MCF 10A (cell line): ENCODE results near the gene MAP3K8. TPM values are rescaled to one million over a fixed set of nuclear protein-coding genes. Genes with fewer than 3 reads are reported as not detected.
"Not testable (repeated sequence)": the region's sequence is repeated elsewhere in the genome, so short reads cannot be mapped to it uniquely, and the experiment has no call there.

Source experiments
- BruUV-seq: library from RNA; stranded (reverse); fragments of 400-500 nt; replicated peaks from 2 replicates; lab custom pipeline; 2021; lab: Mats Ljungman, UMichigan
- CTCF ChIA-PET: fragments of 300-600 bp; sonication (Branson Sonifier 250); formaldehyde crosslinking; extraction: SDS; loops from one replicate; lab custom pipeline; 2021; ENCODE audit warnings: antibody characterized with exemption, inconsistent platforms; lab: Yijun Ruan, JAX
- POLR2A ChIA-PET: fragments of 300-600, 350-650 bp; sonication (Branson Sonifier 250); formaldehyde crosslinking; extraction: SDS; loops from one replicate; lab custom pipeline; 2020; ENCODE audit warnings: antibody characterized with exemption, inconsistent platforms; lab: Yijun Ruan, JAX
- DNase-seq: peaks from one replicate; pipeline ENCODE4 v3.0.0-alpha.2; 2018; ENCODE audit not compliant: unreplicated experiment
- H3K27ac Mint-ChIP-seq: one replicate; pipeline ENCODE4 v1.8.0; 2022; ENCODE audit warnings: mild to moderate bottlenecking, low read depth, mixed read lengths; ENCODE audit not compliant: unreplicated experiment
- H3K27me3 Mint-ChIP-seq: one replicate; pipeline ENCODE4 v1.8.0; 2022; ENCODE audit warnings: mixed read lengths; ENCODE audit not compliant: insufficient read depth, unreplicated experiment
- H3K36me3 Mint-ChIP-seq: one replicate; pipeline ENCODE4 v1.8.0; 2022; ENCODE audit warnings: mild to moderate bottlenecking, moderate library complexity, mixed read lengths; ENCODE audit not compliant: insufficient read depth, unreplicated experiment
- H3K4me1 Mint-ChIP-seq: one replicate; pipeline ENCODE4 v1.8.0; 2022; ENCODE audit warnings: mixed read lengths; ENCODE audit not compliant: insufficient read depth, unreplicated experiment
- H3K4me3 Mint-ChIP-seq: one replicate; pipeline ENCODE4 v1.8.0; 2022; ENCODE audit warnings: mild to moderate bottlenecking, moderate library complexity, mixed read lengths; ENCODE audit not compliant: unreplicated experiment
- H3K9me3 Mint-ChIP-seq: one replicate; pipeline ENCODE4 v1.8.0; 2022; ENCODE audit warnings: mixed read lengths; ENCODE audit not compliant: unreplicated experiment
- intact Hi-C: fragments of 100-400 bp; cut with micrococcal nuclease; formaldehyde crosslinking; loops from 2 replicates; pipeline ENCODE4 v1.14.1; 2022
- total RNA-seq: library from RNA; stranded (reverse); gene quantifications from 2 replicates; pipeline ENCODE4 v1.2.3, GENCODE V29; 2022
- TF ChIP-seq, protein P1 (sequence below): fragments of 200-600 bp; IDR thresholded peaks from one replicate; pipeline ENCODE4 v1.8.0; 2022; ENCODE audit warnings: antibody characterized with exemption, mild to moderate bottlenecking; ENCODE audit not compliant: unreplicated experiment

The MAP3K8 gene
- total RNA-seq, 1 experiment from 2014 or later = 1.5 TPM

- Mint-ChIP-seq H3K9me3 (no peaks in the 10 kb centered on the region), H3K4me3 (no peak overlapping the region), H3K36me3 (peaks cover 14% of the 10 kb centered on the region), H3K27ac (no peak overlapping the region), H3K27me3 (no peaks in the 10 kb centered on the region), H3K4me1 (peaks cover 12% of the 10 kb centered on the region)
- BruUV-seq = no TSS peak
- intact Hi-C loops = no loop called here
- CTCF ChIA-PET = no interaction called here
- TF ChIP-seq, protein P1, sequence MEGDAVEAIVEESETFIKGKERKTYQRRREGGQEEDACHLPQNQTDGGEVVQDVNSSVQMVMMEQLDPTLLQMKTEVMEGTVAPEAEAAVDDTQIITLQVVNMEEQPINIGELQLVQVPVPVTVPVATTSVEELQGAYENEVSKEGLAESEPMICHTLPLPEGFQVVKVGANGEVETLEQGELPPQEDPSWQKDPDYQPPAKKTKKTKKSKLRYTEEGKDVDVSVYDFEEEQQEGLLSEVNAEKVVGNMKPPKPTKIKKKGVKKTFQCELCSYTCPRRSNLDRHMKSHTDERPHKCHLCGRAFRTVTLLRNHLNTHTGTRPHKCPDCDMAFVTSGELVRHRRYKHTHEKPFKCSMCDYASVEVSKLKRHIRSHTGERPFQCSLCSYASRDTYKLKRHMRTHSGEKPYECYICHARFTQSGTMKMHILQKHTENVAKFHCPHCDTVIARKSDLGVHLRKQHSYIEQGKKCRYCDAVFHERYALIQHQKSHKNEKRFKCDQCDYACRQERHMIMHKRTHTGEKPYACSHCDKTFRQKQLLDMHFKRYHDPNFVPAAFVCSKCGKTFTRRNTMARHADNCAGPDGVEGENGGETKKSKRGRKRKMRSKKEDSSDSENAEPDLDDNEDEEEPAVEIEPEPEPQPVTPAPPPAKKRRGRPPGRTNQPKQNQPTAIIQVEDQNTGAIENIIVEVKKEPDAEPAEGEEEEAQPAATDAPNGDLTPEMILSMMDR = no peak
- DNase-seq = no peak
- POLR2A ChIA-PET = no interaction called here
These were observed 33.8 kb downstream of the MAP3K8 start for GRCh38 chr10:30467651-30468338.

DNA sequence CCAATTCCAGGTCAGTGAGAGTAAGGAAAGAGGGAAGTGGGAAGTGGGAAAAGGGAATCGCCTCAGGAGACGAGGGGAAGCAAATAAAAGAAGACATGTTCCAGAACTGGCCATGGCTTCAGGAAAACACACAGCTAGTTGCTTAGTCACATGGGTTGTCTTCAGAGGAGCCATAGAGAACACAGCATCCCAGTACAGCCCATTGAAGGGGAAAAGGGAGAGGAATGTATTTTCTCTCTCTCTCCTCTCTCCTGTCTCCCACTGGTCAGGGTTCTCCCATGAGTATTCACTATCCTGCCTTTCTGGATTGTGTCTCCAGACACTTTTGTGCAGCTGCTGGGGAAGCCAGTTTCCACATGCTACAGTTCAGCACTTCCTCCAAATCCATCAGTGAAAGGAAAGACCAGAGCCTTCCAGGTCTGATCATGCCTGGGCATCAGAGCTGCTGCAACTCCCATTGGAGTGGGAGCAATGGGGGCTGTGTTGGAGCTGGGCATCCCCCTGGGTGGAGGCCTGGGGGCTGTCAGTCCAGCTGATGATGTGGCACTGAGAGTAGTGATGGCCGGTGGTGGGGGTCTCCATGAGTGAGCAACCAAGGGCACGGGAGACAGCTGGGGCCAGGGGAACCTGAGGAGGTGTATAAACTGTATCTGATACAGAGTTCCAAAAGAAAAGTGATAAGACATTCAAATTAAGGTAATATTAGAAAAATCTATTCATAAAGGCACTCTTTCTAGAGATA is 38.6 kb downstream of the MAP3K8 start:
- no TSS peak for BruUV-seq
- ChIA-PET POLR2A (interaction anchor here (0.7 to 0.8 kb wide), 2 partner anchors 59 to 82 kb away, joined by 3 to 4 read pairs; no protein-coding TSS in a partner anchor), CTCF (interaction anchor here (0.5 to 0.6 kb wide), 2 partner anchors 8 to 36 kb away, joined by 3 to 4 read pairs; no protein-coding TSS in a partner anchor)
- TF ChIP-seq, protein P1 = no peak
- Mint-ChIP-seq H3K4me1 (no peaks in the 10 kb centered on the region), H3K27me3 (no peaks in the 10 kb centered on the region), H3K27ac (no peak overlapping the region), H3K4me3 (no peak overlapping the region), H3K9me3 (no peaks in the 10 kb centered on the region), H3K36me3 (peaks cover 6% of the 10 kb centered on the region)
- DNase-seq = no peak
- intact Hi-C loops = no loop called here

DNA sequence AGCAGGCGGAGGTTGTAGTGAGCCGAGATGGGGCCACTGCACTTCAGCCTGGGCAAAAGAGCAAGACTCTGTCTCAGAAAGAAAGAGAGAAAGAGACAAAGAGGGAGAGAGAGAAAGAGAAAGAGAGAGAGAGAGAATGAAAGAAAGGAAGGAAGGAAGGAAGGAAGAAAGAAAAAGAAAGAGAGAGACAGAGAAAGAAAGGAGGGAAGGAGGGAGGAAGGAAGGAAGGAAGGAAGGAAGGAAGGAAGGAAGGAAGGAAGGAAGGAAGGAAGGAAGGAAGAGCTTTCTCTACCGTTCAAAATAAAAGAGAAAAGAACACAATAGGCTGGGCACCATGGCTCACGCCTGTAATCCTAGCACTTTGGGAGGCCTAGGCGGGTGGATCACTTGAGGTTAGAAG is 41.5 kb downstream of the MAP3K8 start:
- H3K4me1 Mint-ChIP-seq, H3K4me3 Mint-ChIP-seq, H3K27me3 Mint-ChIP-seq, intact Hi-C loops, BruUV-seq, CTCF ChIA-PET, H3K36me3 Mint-ChIP-seq, H3K27ac Mint-ChIP-seq, DNase-seq, H3K9me3 Mint-ChIP-seq, POLR2A ChIA-PET: not testable (repeated sequence)

DNA sequence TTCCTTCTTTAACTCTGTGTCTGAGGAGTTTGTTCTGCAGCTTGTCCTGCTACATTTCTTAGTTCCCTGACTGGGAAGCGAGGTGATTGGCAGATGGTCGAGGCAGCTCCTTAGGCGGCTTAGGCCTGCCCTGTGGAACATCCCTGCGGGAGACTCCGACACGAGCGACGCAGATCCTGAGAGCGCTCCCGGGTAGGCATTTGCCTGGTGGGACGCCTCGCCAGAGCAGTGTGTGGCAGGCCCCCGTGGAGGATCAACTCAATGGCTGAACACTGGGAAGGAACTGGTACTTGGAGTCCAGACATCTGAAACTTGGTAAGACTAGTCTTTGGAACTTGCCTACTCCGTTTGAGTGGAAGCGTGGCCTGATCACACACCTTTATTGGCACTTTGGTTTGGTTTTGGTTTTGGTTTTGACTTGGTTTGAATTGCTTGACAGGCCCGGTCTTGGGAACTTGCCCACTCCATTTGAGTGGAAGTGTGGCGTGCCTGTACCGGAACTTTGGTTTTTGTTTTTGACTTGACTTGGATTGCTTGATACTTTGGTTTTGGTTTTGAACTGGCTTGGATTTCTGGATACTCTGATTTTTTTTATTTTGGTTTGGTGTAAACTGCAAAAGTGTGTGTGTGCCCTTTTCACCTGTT is 42.6 kb downstream of the MAP3K8 start:
- no peaks in the 10 kb centered on the region for H3K4me1 Mint-ChIP-seq
- H3K27ac Mint-ChIP-seq = no peak overlapping the region
- no peaks in the 10 kb centered on the region for H3K9me3 Mint-ChIP-seq
- BruUV-seq = no TSS peak
- ChIA-PET CTCF (no interaction called here), POLR2A (no interaction called here)
- no peak for DNase-seq
- no peaks in the 10 kb centered on the region for H3K27me3 Mint-ChIP-seq
- no peak overlapping the region for H3K4me3 Mint-ChIP-seq
- peaks cover 6% of the 10 kb centered on the region for H3K36me3 Mint-ChIP-seq
- TF ChIP-seq, protein P1 = no peak
- intact Hi-C loops = no loop called here

DNA sequence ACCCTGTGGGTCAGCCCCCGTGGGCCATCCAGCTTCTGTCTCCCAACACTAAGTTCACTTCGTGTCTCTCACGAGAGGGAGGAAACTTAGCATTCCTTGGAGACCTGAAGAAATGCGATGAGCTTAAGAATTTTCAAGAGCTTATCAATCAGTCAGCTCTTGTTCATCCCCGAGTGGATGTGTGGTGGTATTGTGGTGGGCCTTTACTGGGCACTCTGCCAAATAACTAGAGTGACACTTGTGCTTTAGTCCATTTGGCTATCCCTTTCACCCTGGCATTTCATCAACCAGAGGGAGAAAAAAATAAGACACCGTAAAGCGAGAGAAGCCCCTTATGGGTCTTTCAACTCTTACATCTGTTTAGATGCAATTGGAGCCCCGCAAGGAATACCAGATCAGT is 45.5 kb downstream of the MAP3K8 start:
- H3K4me1 Mint-ChIP-seq, H3K27ac Mint-ChIP-seq, POLR2A ChIA-PET, H3K36me3 Mint-ChIP-seq, H3K27me3 Mint-ChIP-seq, H3K9me3 Mint-ChIP-seq, H3K4me3 Mint-ChIP-seq, DNase-seq, intact Hi-C loops, BruUV-seq: not testable (repeated sequence)
- CTCF ChIA-PET = interaction anchor here (0.6 to 1.2 kb wide), 3 partner anchors 11 to 1520 kb away, joined by 3 to 4 read pairs (median 3); no protein-coding TSS in a partner anchor
